HEK293 (cell line): Measurements from ENCODE around the gene GOLGA6L24.
"Not testable (repeated sequence)": the region's sequence is repeated elsewhere in the genome, so short reads cannot be mapped to it uniquely, and the experiment has no call there.

Experiments used
- CTCF ChIA-PET: fragments of 350-600 bp; formaldehyde crosslinking; extraction: SDS; loops from one replicate; lab custom pipeline; 2021; ENCODE audit warnings: antibody characterized with exemption; lab: Yijun Ruan, JAX
- POLR2A ChIA-PET: fragments of 300-600 bp; formaldehyde crosslinking; extraction: SDS; loops from one replicate; lab custom pipeline; 2020; ENCODE audit warnings: antibody characterized with exemption, inconsistent platforms; lab: Yijun Ruan, JAX
- H3K27ac ChIP-seq: fragments of 200-500 bp; sonication (Bioruptor generic); 2 replicates; pipeline ENCODE4 v1.5.1; 2014; ENCODE audit warnings: low read depth, low read length, control low read depth, inconsistent platforms; ENCODE audit errors: extremely low read depth
- H3K36me3 ChIP-seq, 2 experiments: fragments of 200-500 bp in 1 of 2; sonication (Bioruptor generic) in 1 of 2; 1 replicate in 1 of 2; 2 replicates in 1 of 2; pipeline ENCODE4 v1.5.1; 2014 to 2017; ENCODE audit warnings: inconsistent platforms in 2 of 2, low read length in 2 of 2; ENCODE audit not compliant: control insufficient read depth in 2 of 2, insufficient read depth in 1 of 2
- H3K4me1 ChIP-seq: fragments of 200-500 bp; sonication (Bioruptor generic); 2 replicates; pipeline ENCODE4 v1.5.1; 2014; ENCODE audit warnings: mild to moderate bottlenecking, low read length, inconsistent platforms; ENCODE audit not compliant: control insufficient read depth, insufficient read depth
- H3K4me3 ChIP-seq: 2 replicates; pipeline ENCODE4 v1.5.1; 2011; ENCODE audit warnings: low read depth, mild to moderate bottlenecking, control low read depth, low read length, moderate library complexity
- H3K9me3 ChIP-seq: fragments of 200-500 bp; sonication (Bioruptor generic); 2 replicates; pipeline ENCODE4 v1.5.1; 2014; ENCODE audit warnings: low read depth, low read length, inconsistent platforms; ENCODE audit not compliant: control insufficient read depth, insufficient read depth

Gene GOLGA6L24

GRCh38 chr15:28357984-28358383 lies at the start of gene GOLGA6L24:
GOLGA6L24 (minus strand) TSS chr15:28358084; CDS start chr15:28358023, 61 bp downstream.
- POLR2A ChIA-PET, H3K9me3 ChIP-seq, H3K4me3 ChIP-seq, H3K27ac ChIP-seq, H3K36me3 ChIP-seq, H3K4me1 ChIP-seq, CTCF ChIA-PET: not testable (repeated sequence)

GRCh38 chr15:28402774-28403435 lies 45.0 kb upstream of the GOLGA6L24 start:
- H3K4me3 ChIP-seq, POLR2A ChIA-PET, H3K27ac ChIP-seq, H3K36me3 ChIP-seq, H3K9me3 ChIP-seq, CTCF ChIA-PET, H3K4me1 ChIP-seq: not testable (repeated sequence)

GRCh38 chr15:28396022-28396421 lies 38.1 kb upstream of the GOLGA6L24 start:
- H3K27ac ChIP-seq, H3K36me3 ChIP-seq, H3K4me1 ChIP-seq, CTCF ChIA-PET, H3K9me3 ChIP-seq, POLR2A ChIA-PET, H3K4me3 ChIP-seq: not testable (repeated sequence)

- CTCF ChIA-PET, H3K4me1 ChIP-seq, H3K36me3 ChIP-seq, H3K27ac ChIP-seq, H3K4me3 ChIP-seq, H3K9me3 ChIP-seq, POLR2A ChIA-PET: not testable (repeated sequence)
Measured at GRCh38 chr15:28380053-28380452, 22.2 kb upstream of the GOLGA6L24 start.

- CTCF ChIA-PET, H3K9me3 ChIP-seq, H3K36me3 ChIP-seq, H3K27ac ChIP-seq, H3K4me3 ChIP-seq, H3K4me1 ChIP-seq, POLR2A ChIA-PET: not testable (repeated sequence)
Measured at GRCh38 chr15:28378364-28378763, 20.5 kb upstream of the GOLGA6L24 start, which contains the start of gene GOLGA8F. GOLGA8F (plus strand) TSS chr15:28378664; CDS start chr15:28378762, 98 bp downstream.

- H3K9me3 ChIP-seq, H3K36me3 ChIP-seq, H3K4me3 ChIP-seq, POLR2A ChIA-PET, CTCF ChIA-PET, H3K4me1 ChIP-seq, H3K27ac ChIP-seq: not testable (repeated sequence)
Measured at GRCh38 chr15:28365502-28365901, 7.6 kb upstream of the GOLGA6L24 start.

- H3K27ac ChIP-seq, POLR2A ChIA-PET, CTCF ChIA-PET, H3K4me1 ChIP-seq, H3K9me3 ChIP-seq: not testable (repeated sequence)
- peaks cover 0 to 11% of the 10 kb centered on the region in 2 experiments; a peak in 1 of 3 replicates for H3K36me3 ChIP-seq
- peak within 1 kb of the TSS; percentile 29 for H3K4me3 ChIP-seq
Measured at GRCh38 chr15:28322129-28322588, 35.7 kb downstream of the GOLGA6L24 start, which contains the start of gene HERC2. HERC2 (minus strand) TSS chr15:28322179; CDS start chr15:28321433, 746 bp downstream.

GRCh38 chr15:28321358-28322078 lies 36.4 kb downstream of the GOLGA6L24 start:
- H3K4me1 ChIP-seq, H3K9me3 ChIP-seq, POLR2A ChIA-PET, H3K27ac ChIP-seq, CTCF ChIA-PET: not testable (repeated sequence)
- Histone ChIP-seq H3K36me3 (peaks cover 4 to 12% of the 10 kb centered on the region in 2 experiments; a peak in 2 of 3 replicates), H3K4me3 (peak overlapping the region; percentile 29)

- H3K9me3 ChIP-seq, H3K4me1 ChIP-seq, CTCF ChIA-PET, H3K4me3 ChIP-seq, H3K27ac ChIP-seq, POLR2A ChIA-PET: not testable (repeated sequence)
- H3K36me3 ChIP-seq, result peaks cover 4 to 21% of the 10 kb centered on the region in 2 experiments; a peak in 2 of 3 replicates
Measured at GRCh38 chr15:28319725-28320124, 38.2 kb downstream of the GOLGA6L24 start.

- POLR2A ChIA-PET, H3K9me3 ChIP-seq, CTCF ChIA-PET, H3K4me1 ChIP-seq, H3K27ac ChIP-seq, H3K4me3 ChIP-seq: not testable (repeated sequence)
- H3K36me3 ChIP-seq, result peaks cover 4 to 22% of the 10 kb centered on the region in 2 experiments; a peak in 2 of 3 replicates
Measured at GRCh38 chr15:28318828-28319227, 39.1 kb downstream of the GOLGA6L24 start.

- POLR2A ChIA-PET, H3K9me3 ChIP-seq, H3K27ac ChIP-seq, H3K4me3 ChIP-seq, H3K4me1 ChIP-seq, CTCF ChIA-PET: not testable (repeated sequence)
- peaks cover 4 to 25% of the 10 kb centered on the region in 2 experiments; a peak in 2 of 3 replicates for H3K36me3 ChIP-seq
Measured at GRCh38 chr15:28318122-28318521, 39.8 kb downstream of the GOLGA6L24 start.
